Stimulated activated CD8-positive, alpha-beta memory T cell treated with anti-CD3 and anti-CD28 coated beads, Interleukin-4, amount 100 ng/mL, for 48 hours (primary cell): ENCODE results near the gene CCR4.
"Not testable (repeated sequence)": the region's sequence is repeated elsewhere in the genome, so short reads cannot be mapped to it uniquely, and the experiment has no call there.

ENCODE experiments used
- DNase-seq: peaks from one replicate; pipeline ENCODE4 v3.0.0-alpha.2; 2020

Gene CCR4

DNA sequence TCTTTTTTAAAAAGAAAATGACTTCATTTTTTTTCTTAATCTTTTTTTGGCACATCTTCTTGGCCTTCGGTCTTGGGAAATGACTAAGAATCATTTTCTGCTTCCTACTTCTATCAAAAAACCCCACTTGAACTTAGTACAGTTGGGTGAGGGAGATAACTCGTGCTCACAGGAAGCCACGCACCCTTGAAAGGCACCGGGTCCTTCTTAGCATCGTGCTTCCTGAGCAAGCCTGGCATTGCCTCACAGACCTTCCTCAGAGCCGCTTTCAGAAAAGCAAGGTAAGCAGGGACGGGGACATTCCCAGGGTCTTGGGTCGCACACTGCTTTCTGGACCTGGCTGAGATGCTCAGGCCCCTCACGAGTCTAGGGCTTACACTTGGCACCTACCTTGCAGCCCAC is at the start of gene CCR4:
Gene CCR4 (plus strand): TSS at position 235 of the 402 bp plus-strand sequence. CDS start 1,779 bp downstream, outside the sequence.
- peak; percentile 65 for DNase-seq

DNA sequence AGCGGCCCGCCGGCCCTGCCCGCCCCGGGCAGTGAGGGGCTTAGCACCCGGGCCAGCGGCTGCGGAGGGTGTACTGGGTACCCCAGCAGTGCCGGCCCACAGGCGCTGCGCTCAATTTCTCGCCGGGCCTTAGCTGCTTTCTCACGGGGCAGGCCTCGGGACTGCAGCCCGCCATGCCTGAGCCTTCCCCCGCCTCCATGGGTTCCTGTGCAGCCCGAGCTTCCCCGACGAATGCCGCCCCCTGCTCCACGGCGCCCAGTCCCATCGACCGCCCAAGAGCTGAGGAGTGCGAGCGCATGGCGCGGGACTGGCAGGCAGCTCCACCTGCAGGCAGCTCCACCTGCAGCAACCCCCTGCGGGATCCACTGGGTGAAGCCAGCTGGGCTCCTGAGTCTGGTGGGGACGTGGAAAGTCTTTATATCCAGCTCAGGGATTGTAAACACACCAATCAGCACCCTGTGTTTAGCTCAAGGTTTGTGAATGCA is 48.5 kb upstream of the CCR4 start:
- peak; percentile 58 for DNase-seq

DNA sequence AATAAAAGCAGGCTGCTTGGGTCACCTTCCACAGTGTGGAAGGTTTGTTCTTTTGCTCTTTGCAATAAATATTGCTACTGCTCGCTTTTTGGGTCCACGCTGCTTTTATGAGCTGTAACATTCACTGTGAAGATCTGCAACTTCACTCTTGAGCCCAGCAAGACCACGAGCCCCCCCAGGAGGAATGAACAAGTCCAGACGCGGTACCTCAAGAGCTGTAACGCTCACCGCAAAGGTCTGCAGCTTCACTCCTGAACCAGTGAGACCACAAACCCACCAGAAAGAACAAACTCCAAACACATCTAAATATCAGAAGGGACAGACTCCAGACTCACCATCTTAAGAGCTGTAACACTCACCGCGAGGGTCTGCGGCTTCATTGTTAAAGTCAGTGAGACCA is 47.5 kb upstream of the CCR4 start:
- no peak for DNase-seq

DNA sequence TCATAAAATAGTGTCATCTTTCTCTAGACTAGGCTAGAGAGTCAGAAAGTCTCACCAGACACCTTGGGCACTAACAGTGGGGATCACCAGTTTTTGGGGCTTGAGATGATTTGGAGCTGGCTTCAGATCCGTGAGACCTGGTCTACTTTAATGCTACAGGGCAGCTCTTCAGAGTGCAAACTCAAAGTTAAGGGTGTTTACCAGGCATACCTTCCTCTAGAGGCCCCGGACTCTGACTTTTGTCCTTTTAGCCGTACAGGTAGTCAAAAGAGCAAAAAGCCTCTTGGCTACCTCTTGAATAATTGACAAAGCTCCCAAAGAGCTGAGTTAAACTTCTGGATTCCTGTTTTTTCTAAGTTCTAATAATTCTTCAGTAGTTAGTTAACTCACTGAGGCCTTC is 41.4 kb upstream of the CCR4 start:
- no peak for DNase-seq

DNA sequence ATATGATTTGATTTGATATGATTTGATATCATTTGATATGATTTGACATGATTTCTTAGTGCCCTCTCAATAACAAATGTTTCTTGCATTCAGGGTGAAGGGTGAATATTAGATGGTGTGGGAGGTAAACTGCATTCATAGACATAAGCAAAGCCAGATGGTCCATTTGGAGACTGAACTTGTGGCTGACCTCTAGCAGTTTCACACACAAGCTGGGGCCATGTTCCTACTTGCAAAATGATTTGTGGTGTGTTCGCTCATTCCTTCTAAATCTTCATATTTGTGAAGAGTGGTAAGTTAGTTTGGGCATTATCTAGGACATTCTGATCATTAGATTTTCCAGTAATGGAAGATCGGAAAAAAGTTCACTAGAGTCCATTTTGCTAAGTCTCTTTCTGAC is 40.5 kb upstream of the CCR4 start:
- DNase-seq = no peak

DNA sequence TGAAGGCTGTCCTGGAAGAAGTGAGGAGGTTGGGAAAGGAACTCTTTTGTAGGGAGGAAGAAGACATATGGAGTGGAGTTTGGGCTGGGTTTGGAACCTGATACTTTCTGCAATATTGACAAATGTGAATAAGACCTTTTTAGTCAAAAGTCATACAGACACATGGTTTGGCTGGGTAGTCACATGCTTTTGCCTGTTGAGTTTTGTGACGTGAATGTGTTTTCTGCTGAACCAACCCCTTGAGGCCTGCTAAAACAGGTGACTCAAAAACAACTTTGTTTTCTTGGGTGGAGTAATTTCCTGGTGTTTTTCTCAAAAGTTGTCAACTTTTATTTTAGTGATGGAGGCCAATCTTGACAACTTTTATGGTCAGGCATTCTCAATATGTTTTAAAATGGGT is 39.4 kb upstream of the CCR4 start:
- no peak for DNase-seq

DNA sequence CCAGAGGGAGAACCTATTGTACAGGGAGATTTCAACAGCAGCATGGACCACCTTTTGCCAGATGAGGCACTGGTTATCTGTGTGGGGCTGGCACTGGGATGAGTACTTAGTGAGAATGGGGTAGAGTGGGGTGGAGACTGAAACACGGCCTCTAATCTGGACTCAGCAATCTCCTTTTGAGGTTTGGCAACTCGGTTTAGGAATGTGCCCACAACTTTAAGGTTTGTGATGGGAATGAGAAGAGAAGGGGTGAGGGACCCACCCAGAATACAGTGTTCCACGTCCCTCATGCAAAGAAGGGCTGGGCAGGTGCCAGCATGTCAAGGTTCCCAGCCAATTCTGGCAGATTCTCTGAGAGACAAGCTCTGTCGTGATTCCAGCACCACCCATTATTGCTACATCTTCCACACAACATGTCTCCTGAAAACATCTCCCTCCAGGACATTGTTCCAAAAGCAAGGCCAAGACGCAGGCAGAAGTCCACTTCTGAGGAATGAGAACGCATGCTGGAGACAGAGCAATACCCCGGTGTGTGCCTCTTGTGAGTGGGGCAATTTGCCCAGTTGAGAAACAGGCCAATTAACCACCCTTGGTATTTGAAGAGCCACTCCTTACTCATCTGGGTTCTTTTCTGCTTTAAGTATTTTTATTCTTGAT is 37.5 kb upstream of the CCR4 start:
- DNase-seq = no peak

DNA sequence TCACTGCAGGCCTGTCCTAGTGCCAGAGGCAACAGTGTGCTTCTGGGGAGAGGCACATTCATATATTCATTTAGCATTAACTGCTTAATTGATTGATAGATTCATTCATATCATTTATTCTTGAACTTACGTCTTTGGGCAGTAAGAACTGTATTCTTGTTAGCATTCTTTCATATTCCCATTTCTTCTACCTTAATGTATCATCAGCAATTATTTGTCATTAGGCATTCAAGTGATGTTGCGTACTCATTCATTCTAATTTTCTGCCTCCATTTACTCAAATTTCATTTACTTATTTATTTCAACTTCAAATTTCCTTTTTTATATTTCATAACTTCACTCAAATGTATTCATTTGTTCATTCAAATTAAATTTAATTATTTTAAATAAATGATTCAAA is 31.5 kb upstream of the CCR4 start:
- no peak for DNase-seq

DNA sequence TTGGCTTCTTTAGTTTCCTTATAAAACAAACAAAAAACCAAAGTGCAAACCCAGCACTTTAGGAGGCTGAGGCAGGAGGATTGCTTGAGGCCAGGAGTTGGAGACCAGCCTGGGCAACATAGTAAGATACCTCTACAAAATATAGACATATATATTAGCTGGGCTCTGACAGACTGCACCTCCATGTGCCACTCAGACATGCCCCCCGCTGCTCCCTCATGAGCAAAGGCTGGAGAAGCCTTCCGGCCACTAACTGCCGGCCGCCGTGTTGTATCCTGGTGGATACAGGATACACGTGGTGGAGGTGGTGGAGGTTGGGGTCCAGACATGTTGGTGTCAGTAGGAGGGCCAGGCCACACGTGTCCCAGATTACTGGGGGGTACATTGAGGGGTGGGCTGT is 29.4 kb upstream of the CCR4 start:
- no peak for DNase-seq

DNA sequence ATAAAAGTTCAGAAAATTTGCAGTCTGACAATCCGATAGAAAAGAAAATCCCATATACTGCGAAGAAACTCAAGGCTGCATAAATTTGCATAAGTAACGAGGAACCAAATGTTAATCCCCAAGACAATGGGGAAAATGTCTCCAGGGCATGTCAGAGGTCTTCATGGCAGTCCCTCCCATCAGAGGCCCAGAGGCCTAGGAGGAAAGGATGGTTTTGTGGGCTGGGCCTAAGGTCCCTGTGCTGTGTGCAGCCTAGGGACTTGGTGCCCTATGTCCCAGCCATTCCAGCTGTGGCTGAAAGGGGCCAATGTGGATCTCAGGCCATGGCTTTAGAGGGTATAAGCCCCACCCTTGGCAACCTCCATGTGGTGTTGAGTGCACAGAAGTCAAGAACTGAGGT is 21.3 kb upstream of the CCR4 start:
- DNase-seq = no peak

DNA sequence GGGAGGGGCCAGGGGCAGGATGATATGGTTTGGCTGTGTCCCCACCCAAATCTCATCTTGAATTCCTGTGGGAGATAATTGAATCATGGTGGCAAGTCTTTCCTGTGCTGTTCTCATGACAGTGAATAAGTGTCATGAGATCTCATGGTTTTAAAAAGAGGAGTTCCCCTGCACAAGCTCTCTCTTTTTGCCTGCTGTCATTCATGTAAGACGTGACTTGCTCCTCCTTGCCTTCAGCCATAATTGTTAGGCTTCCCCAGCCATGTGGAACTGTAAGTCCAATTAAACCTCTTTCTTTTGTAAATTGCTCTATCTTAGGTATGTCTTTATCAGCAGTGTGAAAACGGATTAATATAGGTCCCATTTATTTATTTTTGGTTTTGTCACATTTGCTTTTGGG is 20.2 kb upstream of the CCR4 start:
- not testable (repeated sequence) for DNase-seq

DNA sequence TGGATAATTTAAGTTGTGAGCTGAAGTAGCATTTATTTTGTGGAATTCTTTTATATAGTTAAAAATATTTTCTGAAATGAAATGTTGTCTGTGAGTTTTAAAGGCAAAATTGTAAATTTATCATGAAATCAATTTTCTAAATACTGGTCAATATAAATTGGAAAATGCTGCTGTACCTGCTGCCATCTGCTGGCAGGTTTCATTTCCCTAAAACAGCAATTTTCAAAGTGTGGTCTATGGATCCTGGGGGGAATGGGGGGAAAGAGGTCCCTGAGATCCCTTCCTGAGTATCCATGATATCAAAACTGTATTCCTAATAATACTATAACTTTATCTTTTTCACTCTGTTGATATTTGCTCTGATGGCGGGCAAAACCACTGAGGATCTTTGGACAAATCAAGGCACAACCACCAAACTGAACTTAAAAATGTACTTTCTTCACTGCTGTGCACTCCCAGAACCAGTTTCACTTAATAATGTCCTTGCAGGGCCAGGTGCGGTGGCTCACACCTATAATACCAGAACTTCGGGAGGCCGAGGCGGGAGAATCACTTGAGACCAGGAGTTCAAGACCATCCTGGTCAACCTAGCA is 17.2 kb upstream of the CCR4 start:
- no peak for DNase-seq

DNA sequence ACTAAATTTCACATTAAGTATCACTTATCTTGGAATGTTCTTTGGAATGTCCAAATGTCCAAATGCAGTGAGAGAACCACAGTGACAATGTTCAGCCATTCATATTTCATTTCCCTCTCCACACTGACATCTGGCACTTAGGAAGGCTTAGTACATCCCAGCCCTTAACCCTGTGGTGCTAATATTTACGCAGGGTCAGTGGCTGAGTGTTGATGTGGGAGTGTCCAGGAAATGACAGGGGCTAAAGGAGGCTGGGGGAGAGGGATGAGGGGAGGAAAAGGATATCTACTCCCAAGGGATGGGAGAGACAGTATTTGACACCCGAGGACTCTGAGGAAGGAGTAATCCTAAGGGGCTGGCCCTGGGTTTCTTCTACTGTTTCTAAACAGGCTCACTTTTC is 14.1 kb upstream of the CCR4 start:
- no peak for DNase-seq

DNA sequence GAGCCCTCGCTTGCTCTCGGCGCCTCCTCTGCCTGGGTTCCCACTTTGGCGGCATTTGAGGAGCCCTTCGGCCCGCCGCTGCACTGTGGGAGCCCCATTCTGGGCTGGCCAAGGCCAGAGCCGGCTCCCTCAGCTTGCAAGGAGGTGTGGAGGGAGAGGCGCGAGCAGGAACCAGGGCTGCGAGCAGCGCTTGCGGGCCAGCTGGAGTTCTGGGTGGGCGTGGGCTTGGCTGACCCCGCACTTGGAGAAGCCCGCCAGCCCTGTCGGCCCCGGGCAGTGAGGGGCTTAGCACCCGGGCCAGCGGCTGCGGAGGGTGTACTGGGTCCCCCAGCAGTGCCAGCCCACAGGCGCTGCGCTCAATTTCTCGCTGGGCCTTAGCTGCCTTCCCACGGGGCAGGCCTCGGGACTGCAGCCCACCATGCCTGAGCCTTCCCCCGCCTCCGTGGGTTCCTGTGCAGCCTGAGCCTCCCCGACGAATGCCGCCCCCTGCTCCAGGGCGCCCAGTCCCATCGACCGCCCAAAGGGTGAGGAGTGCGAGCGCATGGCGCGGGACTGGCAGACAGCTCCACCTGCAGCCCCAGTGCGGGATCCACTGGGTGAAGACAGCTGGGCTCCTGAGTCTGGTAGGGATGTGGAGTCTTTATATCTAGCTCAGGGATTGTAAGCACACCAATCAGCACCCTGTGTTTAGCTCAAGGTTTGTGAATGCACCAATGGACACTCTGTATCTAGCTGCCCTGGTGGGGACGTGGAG is 11.7 kb upstream of the CCR4 start:
- DNase-seq = not testable (repeated sequence)

DNA sequence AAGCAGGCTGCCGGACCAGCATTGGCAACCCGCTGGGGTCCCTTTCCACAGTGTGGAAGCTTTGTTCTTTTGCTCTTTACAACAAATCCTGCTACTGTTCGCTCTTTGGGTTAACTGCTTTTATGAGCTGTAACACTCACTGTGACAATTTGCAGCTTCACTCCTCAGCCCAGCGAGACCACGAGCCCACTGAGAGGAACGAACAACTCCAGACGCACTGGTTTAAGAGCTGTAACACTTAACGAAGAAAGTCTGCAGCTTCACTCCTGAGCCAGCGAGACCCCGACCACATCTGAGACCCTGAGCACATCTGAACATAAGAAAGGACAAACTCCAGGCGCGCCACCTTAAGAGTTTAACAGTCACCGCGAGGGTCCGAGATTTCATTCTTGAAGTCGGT is 10.7 kb upstream of the CCR4 start:
- no peak for DNase-seq

DNA sequence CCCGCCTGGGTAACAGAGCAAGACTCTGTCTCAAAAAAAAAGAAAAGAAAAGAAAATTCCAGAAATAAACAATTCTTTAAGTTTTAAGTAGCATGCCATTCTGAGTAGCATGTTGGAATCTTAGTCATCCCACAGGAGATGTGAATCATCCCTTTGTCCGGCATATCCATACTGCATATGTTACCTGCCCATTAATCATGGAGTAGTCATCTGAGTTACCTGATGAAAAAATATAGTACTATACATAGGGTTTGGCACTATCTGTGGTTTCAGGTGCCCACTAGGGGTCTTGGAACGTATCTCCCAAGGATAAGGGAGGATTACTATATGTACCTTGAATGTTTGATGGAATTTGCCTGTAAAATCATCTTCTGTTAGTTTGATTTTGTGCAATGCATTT is 6.3 kb upstream of the CCR4 start:
- DNase-seq = no peak

DNA sequence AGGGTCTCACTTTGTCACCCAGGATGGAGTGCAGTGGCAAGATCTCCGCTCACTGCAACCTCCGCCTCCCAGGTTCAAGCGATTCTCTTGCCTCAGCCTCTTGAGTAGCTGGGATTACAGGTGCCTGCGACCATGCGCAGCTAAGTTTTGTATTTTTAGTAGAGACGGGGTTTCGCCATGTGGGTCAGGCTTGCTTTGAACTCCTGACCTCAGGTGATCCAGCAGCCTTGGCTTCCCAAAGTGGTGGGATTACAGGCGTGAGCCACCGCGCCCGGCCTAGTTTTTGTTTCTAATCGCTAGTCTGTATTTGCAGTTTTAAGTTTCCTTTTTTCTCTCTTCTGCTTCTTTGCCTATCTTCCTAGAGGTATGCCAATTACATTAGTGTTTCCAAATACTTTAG is 5.8 kb upstream of the CCR4 start:
- not testable (repeated sequence) for DNase-seq

DNA sequence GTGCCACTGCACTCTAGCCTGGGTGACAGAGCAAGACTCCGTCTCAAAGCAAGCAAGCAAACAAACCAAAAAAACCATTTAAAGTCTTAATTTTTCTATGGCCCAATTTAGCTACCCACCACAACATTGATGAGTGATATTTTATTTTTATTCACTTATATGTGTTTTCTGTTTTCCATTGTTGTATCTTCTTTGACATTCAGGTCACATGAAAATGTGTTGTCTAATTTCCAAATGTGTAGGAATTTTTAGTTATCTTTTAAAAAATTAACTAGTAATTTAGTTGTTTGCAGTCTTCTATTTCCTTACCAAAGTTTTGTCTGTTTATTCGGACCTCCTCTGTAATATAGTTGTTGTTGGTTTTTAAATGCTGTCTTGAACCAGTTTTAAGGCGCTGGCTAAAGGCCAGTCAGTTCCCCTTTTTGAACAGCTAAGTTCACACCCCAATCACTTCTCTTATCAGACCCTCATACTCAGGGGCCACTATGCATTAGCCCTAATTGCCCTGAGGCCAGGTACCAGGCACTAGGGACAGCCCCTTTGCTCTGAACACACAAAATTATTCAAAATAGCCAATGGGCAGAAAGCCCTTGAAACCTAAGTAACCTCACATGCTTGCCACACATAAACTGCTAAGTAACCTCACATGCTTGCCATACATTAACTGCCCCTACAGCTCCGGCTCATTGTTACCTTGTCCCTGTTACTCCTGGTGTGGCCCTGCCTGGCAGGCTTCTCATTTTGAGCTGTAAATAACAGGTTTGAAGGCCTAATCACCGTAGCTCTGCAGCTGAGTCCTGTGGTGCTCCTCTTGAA is 4.3 kb upstream of the CCR4 start:
- DNase-seq = no peak

DNA sequence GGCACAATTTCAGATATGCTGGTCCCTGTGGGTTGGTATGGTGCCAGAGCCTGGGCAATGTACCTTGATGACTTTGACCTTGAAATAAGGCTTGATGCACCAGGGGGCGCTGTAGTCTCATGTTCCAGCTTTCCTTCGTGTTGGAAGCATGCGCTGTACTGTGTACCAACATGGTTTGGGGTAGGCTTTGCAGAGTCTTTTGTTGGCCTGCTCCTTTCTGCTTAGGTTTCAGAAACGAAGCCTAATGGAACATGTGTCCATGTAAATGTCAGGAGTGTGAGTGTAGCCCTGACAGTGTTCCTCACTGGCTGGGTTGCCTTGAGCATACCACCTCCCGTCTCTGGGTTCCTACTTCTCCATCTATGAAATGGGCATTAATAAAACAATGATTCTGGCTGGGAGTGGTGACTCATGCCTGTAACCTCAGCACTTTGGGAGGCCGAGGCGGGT is 3.6 kb upstream of the CCR4 start:
- peak; percentile 99 for DNase-seq

DNA sequence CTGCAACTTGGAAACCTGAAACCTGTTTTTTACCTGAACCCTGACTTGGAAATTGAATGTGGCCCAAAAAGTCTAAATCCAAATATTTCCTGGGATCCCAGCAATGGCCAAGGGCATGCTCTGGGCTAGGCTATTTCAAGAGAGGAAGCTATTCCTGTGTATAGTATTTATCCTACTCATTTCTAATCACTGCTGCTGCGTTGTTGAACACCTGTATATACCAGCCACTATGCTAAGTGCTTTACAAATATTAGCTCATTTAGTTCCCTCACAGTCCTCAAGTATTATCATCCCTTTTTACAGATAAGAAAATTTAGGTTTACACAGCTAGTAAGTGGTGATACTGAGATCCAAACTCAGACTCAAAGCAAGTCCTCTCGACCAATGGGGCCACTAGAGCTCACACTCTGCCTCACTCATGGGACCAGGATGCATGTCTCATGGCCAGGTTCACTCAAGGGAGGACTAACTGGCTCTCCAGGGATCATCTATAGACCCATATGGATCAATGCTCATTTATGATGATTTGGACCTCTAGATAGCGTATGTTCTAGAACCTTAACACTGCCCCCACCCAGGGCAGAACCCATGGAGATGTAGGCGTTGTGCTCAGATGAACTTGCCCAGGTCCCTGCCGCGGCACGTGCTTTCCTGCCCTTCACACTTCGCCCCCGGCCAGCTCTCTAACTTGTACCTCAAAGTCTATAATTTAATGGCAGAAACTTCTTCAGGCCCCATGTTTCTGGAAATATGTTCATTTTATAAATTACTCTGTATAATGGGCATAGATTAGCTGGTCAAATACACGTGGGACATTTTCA is 2.6 kb upstream of the CCR4 start:
- no peak for DNase-seq

DNA sequence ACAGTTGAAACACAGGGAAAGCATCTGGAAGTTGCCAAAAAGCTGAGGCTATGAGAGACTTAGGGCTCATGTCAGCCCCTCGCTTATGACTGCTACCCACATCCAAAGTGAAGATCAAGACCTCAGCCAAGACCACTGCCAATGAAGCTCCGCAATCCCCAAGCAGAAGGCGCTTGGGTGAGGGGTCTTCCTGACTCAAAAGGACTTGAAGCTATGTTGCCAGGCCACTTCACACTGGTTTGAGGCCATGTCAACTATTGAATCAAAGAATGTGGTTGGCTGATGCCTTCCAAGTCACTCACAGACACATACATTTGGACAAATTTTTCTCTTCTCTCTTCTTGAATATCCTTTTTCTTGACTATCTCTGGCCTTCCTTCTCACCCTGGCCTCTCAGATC is 928 bp upstream of the CCR4 start:
- no peak for DNase-seq

DNA sequence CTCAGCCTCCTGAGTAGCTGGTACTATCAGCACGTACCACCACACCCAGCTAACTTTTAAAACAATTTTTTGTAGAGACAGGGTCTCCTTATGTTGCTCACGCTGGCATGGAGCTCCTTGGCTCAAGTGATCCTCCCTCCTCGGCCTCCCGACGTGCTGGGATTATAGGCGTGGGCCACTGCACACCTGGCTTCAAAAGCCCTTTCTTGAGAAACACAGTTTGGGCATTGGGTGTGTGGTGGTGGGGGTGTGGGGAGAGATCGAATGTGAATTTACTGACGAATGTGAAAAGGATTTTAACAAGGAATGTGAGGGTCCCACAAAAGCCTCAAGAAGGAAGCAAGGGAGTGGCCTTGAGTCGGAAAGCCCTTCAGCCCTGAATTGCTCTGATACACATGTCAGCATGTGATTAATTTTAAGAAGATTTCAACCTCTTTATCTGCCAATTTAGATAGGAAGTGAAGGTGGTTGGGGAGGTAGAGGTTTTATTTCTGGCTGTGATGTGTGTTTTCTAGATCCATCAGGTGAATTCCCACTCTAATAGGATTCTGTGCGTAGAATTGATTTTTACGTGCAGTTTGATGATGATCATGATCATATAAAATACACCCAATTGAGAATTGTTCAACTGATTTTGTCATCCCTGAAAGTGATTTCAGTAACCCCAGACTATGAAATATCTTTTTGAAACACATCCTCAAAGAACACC is 1.1 kb downstream of the CCR4 start:
- no peak for DNase-seq
